Astrocyte (in vitro differentiated cells and primary cell): ENCODE results near the gene DIP2C. TPM values are rescaled to one million over a fixed set of nuclear protein-coding genes. Genes with fewer than 3 reads are reported as not detected.

ENCODE experiments used
- DNase-seq: peaks from one replicate; pipeline ENCODE4 v3.0.0-alpha.2; 2010; ENCODE audit warnings: low read depth
- FAIRE-seq: peaks from 2 replicates; lab custom pipeline; 2011; peaks lifted over from hg19 to GRCh38; lab: Jason Lieb, UNC
- H2AFZ ChIP-seq: 2 replicates; pipeline ENCODE4 v1.6.0; 2012; ENCODE audit warnings: low read depth, low read length, inconsistent platforms
- H3K27ac ChIP-seq: 2 replicates; pipeline ENCODE4 v1.5.1; 2011; ENCODE audit warnings: low read depth, low read length, inconsistent platforms
- H3K27me3 ChIP-seq: 2 replicates; pipeline ENCODE4 v1.6.0; 2011; ENCODE audit warnings: low read length, inconsistent platforms; ENCODE audit not compliant: insufficient read depth
- H3K36me3 ChIP-seq: 2 replicates; pipeline ENCODE4 v1.5.1; 2011; ENCODE audit warnings: low read length, inconsistent platforms; ENCODE audit not compliant: insufficient read depth
- H3K4me1 ChIP-seq: 2 replicates; pipeline ENCODE4 v1.5.1; 2011; ENCODE audit warnings: low read length, inconsistent platforms; ENCODE audit not compliant: insufficient read depth
- H3K4me2 ChIP-seq: 2 replicates; pipeline ENCODE4 v1.6.0; 2012; ENCODE audit warnings: low read length, inconsistent platforms
- H3K4me3 ChIP-seq: 2 replicates; pipeline ENCODE4 v1.5.1; 2011; ENCODE audit warnings: low read depth, mild to moderate bottlenecking, low read length, inconsistent platforms; ENCODE audit not compliant: insufficient read depth
- H3K79me2 ChIP-seq: 2 replicates; pipeline ENCODE4 v1.6.0; 2012; ENCODE audit warnings: mild to moderate bottlenecking, low read length, inconsistent platforms; ENCODE audit not compliant: insufficient read depth
- H3K9ac ChIP-seq: 2 replicates; pipeline ENCODE4 v1.6.0; 2012; ENCODE audit warnings: mild to moderate bottlenecking, low read length, inconsistent platforms
- H3K9me3 ChIP-seq: 2 replicates; pipeline ENCODE4 v1.5.1; 2012; ENCODE audit warnings: low read depth, mild to moderate bottlenecking, low read length, inconsistent platforms; ENCODE audit not compliant: insufficient read depth
- H4K20me1 ChIP-seq: 2 replicates; pipeline ENCODE4 v1.6.0; 2012; ENCODE audit warnings: low read length, inconsistent platforms; ENCODE audit not compliant: insufficient read depth
- H3K27ac Mint-ChIP-seq: one replicate; pipeline ENCODE4 v1.8.0; 2021; ENCODE audit warnings: mild to moderate bottlenecking, mixed read lengths; ENCODE audit not compliant: unreplicated experiment
- H3K27me3 Mint-ChIP-seq: one replicate; pipeline ENCODE4 v1.8.0; 2021; ENCODE audit warnings: low read depth, mixed read lengths; ENCODE audit not compliant: unreplicated experiment
- H3K36me3 Mint-ChIP-seq: one replicate; pipeline ENCODE4 v1.8.0; 2021; ENCODE audit warnings: low read depth, mixed read lengths; ENCODE audit not compliant: unreplicated experiment
- H3K4me1 Mint-ChIP-seq: one replicate; pipeline ENCODE4 v1.8.0; 2021; ENCODE audit warnings: low read depth, mixed read lengths; ENCODE audit not compliant: unreplicated experiment
- H3K4me3 Mint-ChIP-seq: one replicate; pipeline ENCODE4 v1.8.0; 2021; ENCODE audit warnings: mild to moderate bottlenecking, moderate library complexity, mixed read lengths; ENCODE audit not compliant: unreplicated experiment
- H3K9me3 Mint-ChIP-seq: one replicate; pipeline ENCODE4 v1.8.0; 2021; ENCODE audit warnings: mild to moderate bottlenecking, mixed read lengths; ENCODE audit not compliant: unreplicated experiment
- CTCF ChIP-seq: IDR thresholded peaks from 2 replicates; pipeline ENCODE4 v1.5.1; 2011; ENCODE audit warnings: low read depth, mild to moderate bottlenecking, inconsistent platforms, low read length, moderate library complexity; ENCODE audit not compliant: insufficient read depth
- EZH2 ChIP-seq: IDR thresholded peaks from 2 replicates; pipeline ENCODE4 v1.6.1; 2012; ENCODE audit warnings: mild to moderate bottlenecking, low read length, inconsistent platforms; ENCODE audit not compliant: insufficient read depth
- total RNA-seq: library from RNA; stranded (reverse); gene quantifications from 2 replicates; pipeline ENCODE4 v1.2.1, GENCODE V29; 2021

The DIP2C gene
- total RNA-seq, 1 donor from 2014 or later: 27.3 TPM

DNA sequence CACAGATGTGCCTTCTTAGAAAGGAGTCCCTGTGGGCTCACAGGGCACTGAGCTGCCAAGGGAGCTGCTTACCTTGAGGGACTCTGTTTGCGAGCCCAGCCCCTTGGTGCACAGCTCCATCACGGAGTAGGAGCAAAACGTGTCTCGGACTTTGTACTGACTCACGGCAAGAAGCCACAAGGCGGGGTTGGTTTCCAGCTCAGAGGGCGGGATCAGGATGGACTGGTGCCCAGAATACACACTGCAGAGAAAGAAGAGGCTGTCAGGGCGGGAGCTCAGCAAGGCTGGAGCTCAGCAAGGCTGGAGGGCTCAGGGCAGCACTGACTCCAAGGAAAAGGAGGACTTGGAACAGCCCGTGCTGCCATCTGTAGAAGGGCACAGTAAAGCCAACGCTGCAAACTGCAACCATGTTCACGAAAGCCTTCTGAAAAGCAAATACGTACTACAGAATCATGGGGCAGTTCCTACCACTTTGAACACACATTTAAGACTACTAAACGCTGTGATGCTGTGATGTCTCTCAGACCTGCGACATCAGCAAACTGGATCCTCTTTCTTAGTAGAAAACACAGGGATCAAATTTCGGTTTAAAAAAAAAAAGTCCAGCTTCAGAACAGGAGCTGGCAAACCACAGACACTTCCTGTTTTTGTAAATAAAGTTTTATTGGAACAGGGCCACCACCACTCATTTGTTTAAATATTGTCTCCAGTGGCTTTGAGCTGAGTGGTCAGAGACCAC lies 359.9 kb downstream of the DIP2C start:
- no peaks in the 10 kb centered on the region for H3K27me3 Mint-ChIP-seq
- Histone ChIP-seq H2AFZ (peak overlapping the region; percentile 42), H3K36me3 (peaks cover 4% of the 10 kb centered on the region), H3K4me1 (peaks cover 15% of the 10 kb centered on the region), H3K9ac (peak overlapping the region; percentile 71), H3K79me2 (no peaks in the 10 kb centered on the region), H3K27ac (peak overlapping the region; percentile 81), H3K27me3 (no peaks in the 10 kb centered on the region), H4K20me1 (no peaks in the 10 kb centered on the region), H3K9me3 (no peaks in the 10 kb centered on the region), H3K4me2 (peak overlapping the region; percentile 85), H3K4me3 (peak overlapping the region; percentile 48)
- peak overlapping the region; percentile 54 for H3K4me3 Mint-ChIP-seq
- DNase-seq (peak; percentile 93), FAIRE-seq (peak; percentile 60)
- no peaks in the 10 kb centered on the region for H3K9me3 Mint-ChIP-seq
- peaks cover 17% of the 10 kb centered on the region for H3K36me3 Mint-ChIP-seq
- peak overlapping the region; percentile 96 for H3K27ac Mint-ChIP-seq
- peaks cover 19% of the 10 kb centered on the region for H3K4me1 Mint-ChIP-seq
- no peak for TF ChIP-seq EZH2
- no peak for TF ChIP-seq CTCF

- H3K36me3 ChIP-seq: peaks cover 4% of the 10 kb centered on the region
- no peak overlapping the region for H3K9ac ChIP-seq
- Mint-ChIP-seq H3K4me1 (peaks cover 28% of the 10 kb centered on the region), H3K9me3 (no peaks in the 10 kb centered on the region), H3K27ac (peak overlapping the region; percentile 96), H3K4me3 (no peak overlapping the region), H3K27me3 (no peaks in the 10 kb centered on the region), H3K36me3 (peaks cover 14% of the 10 kb centered on the region)
- no peaks in the 10 kb centered on the region for H3K9me3 ChIP-seq
- H2AFZ ChIP-seq: no peak overlapping the region
- no peaks in the 10 kb centered on the region for H4K20me1 ChIP-seq
- H3K4me3 ChIP-seq: no peak overlapping the region
- no peaks in the 10 kb centered on the region for H3K27me3 ChIP-seq
- no peaks in the 10 kb centered on the region for H3K79me2 ChIP-seq
- H3K27ac ChIP-seq: no peak overlapping the region
- DNase-seq: no peak
- no peak for TF ChIP-seq CTCF
- TF ChIP-seq EZH2: no peak
- H3K4me2 ChIP-seq: no peak overlapping the region
- H3K4me1 ChIP-seq: peaks cover 27% of the 10 kb centered on the region
- FAIRE-seq: peak; percentile 32
Observed at GRCh38 chr10:327889-328852, 361.3 kb downstream of the DIP2C start.
